Activated effector memory CD4-positive, alpha-beta T cell treated with Interleukin-2 at 50 U/mL for 16 hours (primary cell): ENCODE data around the gene SLC37A2.
"Not testable (repeated sequence)": the region's sequence is repeated elsewhere in the genome, so short reads cannot be mapped to it uniquely, and the experiment has no call there.

Experiments
- DNase-seq: peaks from one replicate; pipeline ENCODE4 v3.0.0-alpha.2; 2020

The SLC37A2 gene

DNA sequence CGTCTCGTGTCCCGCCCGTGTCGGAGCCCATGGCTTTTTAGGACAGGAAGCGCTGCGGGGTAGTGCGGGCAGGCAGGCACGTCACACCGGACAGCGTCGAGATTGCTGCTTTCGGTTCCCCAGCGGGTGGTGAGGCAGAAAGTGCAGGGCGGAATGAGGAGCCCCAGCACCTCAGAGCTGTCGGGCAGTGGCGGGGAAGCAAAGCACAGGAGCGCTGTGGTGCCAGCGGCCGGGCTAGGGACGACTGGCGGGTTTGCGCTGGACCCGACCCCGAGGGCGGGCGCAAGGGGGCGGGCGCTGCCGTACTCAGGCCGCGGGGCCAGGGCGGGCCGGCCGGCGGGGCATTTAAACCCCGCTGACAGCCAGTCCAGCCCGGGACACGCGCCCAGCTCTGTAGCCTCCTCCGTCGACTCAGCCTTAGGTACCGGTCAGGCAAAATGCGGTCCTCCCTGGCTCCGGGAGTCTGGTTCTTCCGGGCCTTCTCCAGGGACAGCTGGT lies at the start of gene SLC37A2:
Gene SLC37A2 (plus strand): TSS at position 375 of the 498 bp plus-strand sequence. CDS start 63 bp downstream, at position 438.
- no peak for DNase-seq

DNA sequence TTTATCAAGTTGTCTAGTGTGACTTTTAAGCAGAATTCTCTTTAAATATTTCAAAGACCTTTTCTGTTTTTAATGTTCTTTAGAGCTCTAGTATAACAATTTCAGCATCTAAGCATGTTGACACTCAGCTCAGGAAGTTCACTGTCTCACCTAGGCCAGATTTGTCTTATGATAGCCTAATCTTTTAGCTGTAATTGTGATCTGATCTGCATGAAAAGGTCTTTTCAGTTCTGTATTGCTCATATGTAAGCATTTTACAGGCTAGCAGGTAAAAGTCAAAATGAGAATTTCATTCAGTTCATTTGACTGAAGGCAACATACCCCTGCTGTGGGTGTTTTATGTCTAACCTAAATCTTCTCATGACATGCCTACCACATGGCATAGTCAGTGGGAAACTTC lies 46.7 kb upstream of the SLC37A2 start:
- no peak for DNase-seq

- no peak for DNase-seq
Observed at GRCh38 chr11:125020342-125020741, 42.8 kb upstream of the SLC37A2 start.

DNA sequence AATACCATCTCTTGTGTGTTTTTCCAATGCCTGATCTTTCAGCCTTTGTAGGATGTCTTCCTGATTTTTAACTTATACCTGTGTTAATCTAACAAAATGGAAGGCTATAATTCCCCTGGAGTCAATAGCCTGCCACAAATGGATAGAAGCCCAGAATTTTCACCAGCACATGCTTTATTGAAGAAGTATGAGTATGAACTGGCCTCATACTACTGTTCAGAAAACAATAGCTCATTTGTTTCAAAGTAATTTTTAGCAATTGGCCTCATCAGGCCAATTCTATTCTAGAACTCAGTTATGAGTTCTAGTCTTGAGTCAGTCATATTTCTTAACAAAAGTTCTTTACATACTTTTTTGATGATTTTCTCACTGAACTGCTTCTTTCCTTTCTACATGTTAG lies 40.6 kb upstream of the SLC37A2 start:
- no peak for DNase-seq

DNA sequence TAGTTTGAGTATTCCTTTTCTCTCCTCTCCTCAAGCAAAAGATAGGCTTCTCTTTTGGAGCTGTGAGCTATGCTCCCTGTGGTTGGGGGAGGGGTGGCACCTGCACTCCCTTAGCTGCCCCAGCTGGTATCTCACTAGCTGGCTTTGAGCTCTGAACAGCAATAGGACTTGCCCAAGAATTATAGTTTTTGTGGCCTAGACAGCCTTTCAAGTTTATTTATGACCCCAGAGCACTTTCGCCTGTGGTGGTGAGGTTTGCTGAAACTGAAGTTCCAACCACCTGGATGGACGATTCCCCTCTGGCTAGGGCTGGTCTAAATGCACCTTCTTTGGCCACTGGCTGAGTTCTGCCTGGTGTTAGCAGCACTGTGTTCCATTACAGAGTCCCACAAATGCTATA lies 37.1 kb upstream of the SLC37A2 start:
- no peak for DNase-seq

DNA sequence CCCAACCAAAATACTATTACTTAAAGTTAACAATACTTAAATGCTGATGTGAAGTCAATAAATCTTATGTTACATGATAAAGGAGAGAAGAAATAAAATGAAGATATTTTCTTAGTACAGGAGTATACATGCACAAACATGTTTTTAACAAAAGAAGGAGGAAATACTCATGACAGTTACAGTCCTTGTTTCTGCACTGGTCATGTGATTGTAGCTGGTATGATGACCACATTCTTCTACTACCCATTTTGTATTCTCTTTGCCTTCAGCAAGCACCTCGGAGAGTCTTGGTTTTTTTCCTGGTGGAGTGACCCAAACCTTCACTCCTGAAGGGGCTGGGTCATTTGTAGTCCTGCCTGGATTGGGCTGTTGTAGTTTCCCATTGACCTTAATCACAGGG lies 33.7 kb upstream of the SLC37A2 start:
- DNase-seq, result not testable (repeated sequence)

GRCh38 chr11:125036933-125037332 lies 26.2 kb upstream of the SLC37A2 start:
- no peak for DNase-seq

GRCh38 chr11:125049164-125049792 lies 13.8 kb upstream of the SLC37A2 start:
- no peak for DNase-seq

DNA sequence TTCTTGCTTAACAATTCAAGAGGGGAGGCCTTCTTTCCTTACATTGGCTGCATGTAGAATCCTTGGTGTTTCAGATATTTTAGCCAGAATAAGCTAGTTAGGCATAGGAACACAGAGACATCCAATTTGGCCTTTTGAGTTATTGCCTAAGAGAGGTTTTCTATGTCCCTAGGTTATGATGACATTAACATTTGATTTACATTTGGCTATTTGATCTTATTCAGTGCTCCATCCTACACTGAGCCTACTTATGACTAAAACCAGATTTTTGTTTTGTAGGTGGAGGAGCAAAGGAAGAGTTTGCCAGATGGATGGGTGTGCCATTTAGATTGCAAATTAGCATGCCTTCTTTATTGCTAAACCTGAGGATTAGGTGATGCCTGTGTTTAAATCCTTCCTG lies 11.1 kb upstream of the SLC37A2 start:
- no peak for DNase-seq

DNA sequence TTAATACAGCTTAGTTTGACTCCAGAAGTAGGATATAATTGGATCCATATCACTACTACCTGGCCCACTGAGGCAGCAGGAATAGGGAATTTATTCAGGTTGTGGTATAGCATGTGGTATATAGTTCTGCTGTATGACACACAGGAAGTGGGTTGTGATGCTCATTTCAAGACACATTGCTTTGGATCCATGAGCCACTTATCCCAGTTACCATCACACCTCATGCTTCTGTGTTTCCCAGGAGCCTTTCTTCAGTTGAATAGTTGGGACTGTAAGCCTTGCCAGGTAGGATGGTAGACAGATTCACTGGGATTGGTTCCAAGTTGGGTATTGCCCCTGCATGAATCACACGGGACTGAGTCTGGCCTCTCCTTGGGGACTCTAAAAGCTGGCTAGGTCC lies 9.9 kb upstream of the SLC37A2 start:
- no peak for DNase-seq

- no peak for DNase-seq
Observed at GRCh38 chr11:125055107-125055715, 7.9 kb upstream of the SLC37A2 start.

- DNase-seq, result not testable (repeated sequence)
Observed at GRCh38 chr11:125056111-125056510, 7.0 kb upstream of the SLC37A2 start.

GRCh38 chr11:125056931-125057692 lies 6.0 kb upstream of the SLC37A2 start:
- DNase-seq, result no peak

GRCh38 chr11:125057693-125058016 lies 5.5 kb upstream of the SLC37A2 start:
- DNase-seq, result no peak

GRCh38 chr11:125061281-125061680 lies 1.8 kb upstream of the SLC37A2 start:
- no peak for DNase-seq

DNA sequence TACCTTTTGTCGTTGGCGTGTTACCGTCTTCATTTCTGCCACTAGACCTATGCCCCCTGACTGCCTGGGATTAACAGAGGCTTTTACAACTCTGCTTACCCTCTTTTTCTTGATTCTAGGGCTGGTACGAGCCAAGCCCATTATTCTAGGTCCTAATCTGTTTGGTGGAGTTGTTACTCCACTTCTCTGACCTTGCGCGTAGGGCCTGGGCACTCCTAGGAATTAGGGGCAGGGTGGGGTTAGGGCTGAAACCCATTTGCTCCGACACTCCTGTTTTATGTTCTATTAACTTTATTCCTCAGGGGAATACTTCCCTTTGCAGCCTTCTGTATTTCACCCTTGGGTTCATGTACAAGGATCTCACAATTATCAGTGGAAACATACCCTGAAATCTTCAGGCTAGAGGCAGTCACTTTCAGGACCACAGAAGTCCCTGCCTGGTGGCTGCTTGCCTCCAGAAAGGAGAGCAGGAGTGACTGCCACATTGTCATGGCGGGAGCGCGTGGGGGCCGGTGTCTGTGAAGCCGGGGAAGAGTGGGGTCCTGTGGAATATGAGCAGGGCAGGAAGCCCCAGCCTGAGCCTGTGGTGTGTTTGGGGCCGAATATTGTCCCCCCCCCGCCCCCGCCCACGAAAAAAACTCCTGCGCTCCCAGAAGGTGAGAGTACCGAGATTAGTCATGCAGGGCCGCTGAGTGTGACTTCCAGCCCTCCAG lies 731 bp upstream of the SLC37A2 start:
- DNase-seq, result no peak

DNA sequence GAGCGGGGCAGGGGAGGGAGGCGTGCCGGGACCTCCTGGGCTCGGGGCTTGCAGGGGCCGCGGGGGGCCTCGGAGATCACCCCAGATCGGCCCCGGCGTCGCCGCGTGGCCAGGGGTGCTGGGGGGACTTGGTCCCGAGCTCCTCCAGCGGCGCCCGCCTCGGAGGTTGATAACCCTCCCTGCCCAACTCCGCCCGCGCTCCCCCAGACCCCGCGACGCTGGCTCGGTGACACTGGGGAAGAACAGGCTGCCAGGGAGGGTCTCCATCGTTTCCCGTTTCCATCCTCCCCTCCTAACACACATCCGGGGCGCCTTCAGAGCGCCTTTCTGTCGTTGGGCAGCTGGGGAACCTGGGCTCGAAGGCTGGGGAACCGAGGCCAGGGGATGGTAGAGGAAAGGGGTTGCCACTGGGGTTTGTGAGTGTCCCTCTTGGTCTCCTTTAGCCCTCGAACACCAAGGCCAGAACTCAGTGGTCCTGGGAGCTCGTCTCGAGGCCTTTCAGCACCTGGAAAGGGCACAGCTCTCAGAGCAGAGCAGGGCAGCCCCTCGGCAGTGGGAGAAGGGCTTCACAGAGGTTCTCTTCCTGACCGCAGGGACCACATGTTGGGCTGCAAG lies 431 bp downstream of the SLC37A2 start:
- DNase-seq, result no peak

DNA sequence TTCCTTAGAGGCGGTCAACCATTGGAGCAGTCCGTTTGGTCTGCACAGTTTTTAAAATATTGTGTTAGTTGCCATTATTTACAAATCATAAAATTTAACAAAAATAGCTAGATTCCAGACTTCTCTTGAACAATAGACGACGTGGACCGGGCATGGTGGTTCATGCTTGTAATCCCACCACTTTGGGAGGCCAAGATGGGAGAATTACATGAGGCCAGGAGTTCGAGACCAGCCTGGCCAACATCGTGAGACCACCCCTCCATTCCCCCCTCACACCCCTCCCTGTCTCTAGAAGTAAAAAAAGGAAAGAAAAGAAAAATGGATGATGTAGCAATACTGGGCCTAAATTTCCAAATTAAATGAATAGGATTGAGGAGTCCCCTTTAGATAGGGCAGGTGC lies 965 bp downstream of the SLC37A2 start:
- no peak for DNase-seq

GRCh38 chr11:125068368-125068767 lies 5.3 kb downstream of the SLC37A2 start:
- no peak for DNase-seq

GRCh38 chr11:125069008-125069407 lies 5.9 kb downstream of the SLC37A2 start:
- DNase-seq, result no peak

GRCh38 chr11:125069796-125070195 lies 6.7 kb downstream of the SLC37A2 start:
- no peak for DNase-seq

- no peak for DNase-seq
Observed at GRCh38 chr11:125070699-125071254, 7.7 kb downstream of the SLC37A2 start.

DNA sequence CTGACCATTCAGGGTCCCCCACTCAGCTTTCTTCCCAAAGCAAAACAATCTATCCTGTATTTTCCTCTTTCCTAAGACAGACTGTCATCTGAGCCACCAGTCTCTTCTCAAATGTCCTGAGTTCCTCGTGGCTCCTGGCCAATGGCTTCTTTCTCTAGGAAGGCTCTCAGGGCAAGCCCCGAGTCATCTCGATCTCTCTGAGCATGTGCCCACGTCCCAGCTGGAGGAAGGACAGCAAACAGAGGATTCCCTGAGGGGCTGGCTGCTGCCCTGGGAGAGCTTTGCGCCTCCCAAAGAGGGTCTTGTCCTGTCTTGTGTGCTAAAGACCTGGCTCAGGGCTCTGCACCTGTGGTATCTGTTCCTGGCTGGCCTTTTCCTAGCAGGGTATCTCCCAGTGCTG lies 8.3 kb downstream of the SLC37A2 start:
- DNase-seq, result no peak
